Liver (tissue), 9 donors: ENCODE data around the gene FAIM2. TPM values are rescaled to one million over a fixed set of nuclear protein-coding genes. Genes with fewer than 3 reads are reported as not detected.

ENCODE experiments used
- DNase-seq: peaks from one replicate; pipeline ENCODE4 v3.0.0-alpha.2; 2017; ENCODE audit warnings: low spot score
- H3K27ac ChIP-seq, 2 donors: one replicate each; pipeline ENCODE4 v1.7.0; 2013; ENCODE audit warnings: inconsistent platforms in 2 of 2, low read length in 2 of 2, control low read depth in 1 of 2, low read depth in 1 of 2, mild to moderate bottlenecking in 1 of 2
- H3K27me3 ChIP-seq, 4 donors: one replicate each; pipeline versions ENCODE4 v1.6.1 to v1.7.0; 2013; ENCODE audit warnings: low read length in 3 of 4, inconsistent platforms in 1 of 4, mild to moderate bottlenecking in 1 of 4, moderate library complexity in 1 of 4; ENCODE audit not compliant: control insufficient read depth in 4 of 4, insufficient read depth in 4 of 4
- H3K36me3 ChIP-seq, 4 donors: one replicate each; pipeline versions ENCODE4 v1.6.1 to v1.7.0; 2013; ENCODE audit warnings: low read length in 3 of 4, mild to moderate bottlenecking in 3 of 4, low read depth in 1 of 4, moderate library complexity in 1 of 4; ENCODE audit not compliant: control insufficient read depth in 4 of 4, insufficient read depth in 3 of 4
- H3K4me1 ChIP-seq, 4 donors: one replicate each; pipeline versions ENCODE4 v1.6.1 to v1.7.0; 2013; ENCODE audit warnings: low read length in 3 of 4, mild to moderate bottlenecking in 3 of 4, moderate library complexity in 1 of 4; ENCODE audit not compliant: control insufficient read depth in 4 of 4, insufficient read depth in 4 of 4
- H3K4me3 ChIP-seq, 3 donors: one replicate each; pipeline versions ENCODE4 v1.6.1 to v1.7.0; 2013; ENCODE audit warnings: low read length in 3 of 3, control low read depth in 1 of 3, low read depth in 1 of 3, mild to moderate bottlenecking in 1 of 3
- H3K9ac ChIP-seq, 2 donors: one replicate each; pipeline ENCODE4 v1.7.0; 2013; ENCODE audit warnings: low read length in 2 of 2, mild to moderate bottlenecking in 2 of 2, moderate library complexity in 2 of 2, control low read depth in 1 of 2, low read depth in 1 of 2
- H3K9me3 ChIP-seq, 4 donors: one replicate each; pipeline versions ENCODE4 v1.6.1 to v1.7.0; 2013; ENCODE audit warnings: low read length in 3 of 4; ENCODE audit not compliant: control insufficient read depth in 4 of 4
- EGR1 ChIP-seq, 2 donors: IDR thresholded peaks; 2 replicates each; pipeline ENCODE4 v1.6.1; 2016 to 2018; ENCODE audit warnings: antibody characterized with exemption in 2 of 2, low read depth in 2 of 2
- FOXA1 ChIP-seq: IDR thresholded peaks from 2 replicates; pipeline ENCODE4 v1.6.1; 2016; ENCODE audit warnings: antibody characterized with exemption
- FOXA2 ChIP-seq: IDR thresholded peaks from 2 replicates; pipeline ENCODE4 v1.6.1; 2016; ENCODE audit warnings: antibody characterized with exemption
- GABPA ChIP-seq, 2 donors: IDR thresholded peaks in 1 of 2; conservative IDR thresholded peaks in 1 of 2; 2 replicates each; pipeline ENCODE4 v1.6.1; 2016; ENCODE audit warnings: antibody characterized with exemption in 2 of 2, mild to moderate bottlenecking in 1 of 2, moderate library complexity in 1 of 2
- HNF4A ChIP-seq, 2 donors: conservative IDR thresholded peaks; 2 replicates each; pipeline ENCODE4 v1.6.1; 2016; ENCODE audit warnings: antibody characterized with exemption in 2 of 2, mild to moderate bottlenecking in 2 of 2
- JUND ChIP-seq, 2 donors: IDR thresholded peaks; 2 replicates each; pipeline ENCODE4 v1.6.1; 2016; ENCODE audit warnings: antibody characterized with exemption in 2 of 2
- NR2F2 ChIP-seq: IDR thresholded peaks from 2 replicates; pipeline ENCODE4 v1.6.1; 2016; ENCODE audit warnings: antibody characterized with exemption
- RAD21 ChIP-seq, 2 donors: IDR thresholded peaks; 2 replicates each; pipeline ENCODE4 v1.6.1; 2016; ENCODE audit warnings: antibody characterized with exemption in 2 of 2, mild to moderate bottlenecking in 2 of 2
- RXRA ChIP-seq, 2 donors: IDR thresholded peaks; 2 replicates each; pipeline ENCODE4 v1.6.1; 2017 to 2018; ENCODE audit warnings: antibody characterized with exemption in 2 of 2, mild to moderate bottlenecking in 1 of 2
- SP1 ChIP-seq: IDR thresholded peaks from 2 replicates; pipeline ENCODE4 v1.6.1; 2018; ENCODE audit warnings: antibody characterized with exemption, mild to moderate bottlenecking
- TAF1 ChIP-seq: conservative IDR thresholded peaks from 2 replicates; pipeline ENCODE4 v1.6.1; 2016; ENCODE audit warnings: antibody characterized with exemption, mild to moderate bottlenecking
- YY1 ChIP-seq: IDR thresholded peaks from 2 replicates; pipeline ENCODE4 v1.6.1; 2016; ENCODE audit warnings: antibody characterized with exemption, mild to moderate bottlenecking
- WGBS: extraction: QIAGEN DNeasy Blood & Tissue Kit; methylation state at CpG from one replicate; pipeline ENCODE4 v1.1.7; 2013; 5-methylcytosine and 5-hydroxymethylcytosine counted together
- polyA plus RNA-seq, 2 donors: library from polyadenylated mRNA; stranded (reverse) in 1 of 2; unstranded in 1 of 2; fragments of 200-250 nt in 1 of 2; fragments of >200 nt in 1 of 2; fragmentation: Nextera tagmentation in 1 of 2; extraction: Ambion mirVana in 1 of 2; gene quantifications; one replicate each; pipeline versions ENCODE4 v1.2.1 to v1.2.3, GENCODE V29; 2013 to 2015
- total RNA-seq, 2 donors: library from RNA; depleted of rRNA; stranded (reverse); fragments of >200 nt; gene quantifications; one replicate each; pipeline ENCODE4 v1.2.3, GENCODE V29; 2014
- TF ChIP-seq, protein P1 (sequence below): IDR thresholded peaks from 2 replicates; pipeline ENCODE4 v1.6.1; 2016; ENCODE audit warnings: antibody characterized with exemption
- TF ChIP-seq, protein P2 (sequence below): fragments of 150-350 bp; IDR thresholded peaks from 2 replicates; pipeline ENCODE4 v1.5.1; 2017; ENCODE audit warnings: improper control_type of control experiment, low read depth, low read length; ENCODE audit not compliant: missing input control
- TF ChIP-seq, protein P3 (sequence below): IDR thresholded peaks from 2 replicates; pipeline ENCODE4 v1.6.1; 2016; ENCODE audit warnings: antibody characterized with exemption
- TF ChIP-seq, protein P4 (sequence below): IDR thresholded peaks from 2 replicates; pipeline ENCODE4 v1.6.1; 2016; ENCODE audit warnings: antibody characterized with exemption
- TF ChIP-seq, protein P5 (sequence below): IDR thresholded peaks from 2 replicates; pipeline ENCODE4 v1.6.1; 2016; ENCODE audit warnings: antibody characterized with exemption, mild to moderate bottlenecking
- donor health status: healthy.
- donor health status: healthy.
- donor health status: healthy.
- donor health status: healthy.
- donor health status: healthy.

FAIM2 gene
- total and polyA plus RNA-seq, 4 donors = 0.06 to 0.23 TPM; not detected in 2

DNA sequence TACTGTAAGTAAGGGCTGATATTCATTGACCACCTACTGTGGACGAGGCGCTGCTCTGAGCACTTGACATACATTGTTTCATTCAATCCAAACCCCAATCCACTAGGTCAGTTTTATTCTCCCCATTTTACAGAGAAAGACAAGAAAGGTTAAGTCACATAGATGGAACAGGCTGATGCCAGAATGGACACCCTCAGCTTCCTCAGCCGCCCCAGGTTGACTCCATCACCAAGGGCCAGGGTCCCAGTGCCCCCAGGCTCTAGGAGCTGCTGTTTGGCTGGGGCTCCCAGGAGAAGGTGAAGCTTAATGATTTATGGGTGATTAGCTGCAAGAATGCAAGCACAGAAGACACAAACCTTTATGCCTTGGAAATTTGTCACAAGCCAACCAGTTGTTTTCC lies 46.2 kb upstream of the FAIM2 start:
- no peak overlapping the region for H3K9ac ChIP-seq
- 92% methylated on average over 3 of the region's 3 CpGs for WGBS
- H3K4me3 ChIP-seq = no peak overlapping the region
- no peaks in the 10 kb centered on the region for H3K36me3 ChIP-seq
- DNase-seq = no peak
- H3K4me1 ChIP-seq = peaks cover 0 to 9% (median 4%) of the 10 kb centered on the region in 4 donors
- TF ChIP-seq RXRA (IDR thresholded peaks at IDR 0.05) (no peak), HNF4A (conservative IDR thresholded peaks at IDR 0.05) (no peak), RAD21 (IDR thresholded peaks at IDR 0.05) (no peak), JUND (IDR thresholded peaks at IDR 0.05) (no peak)
- TF ChIP-seq, protein P1, sequence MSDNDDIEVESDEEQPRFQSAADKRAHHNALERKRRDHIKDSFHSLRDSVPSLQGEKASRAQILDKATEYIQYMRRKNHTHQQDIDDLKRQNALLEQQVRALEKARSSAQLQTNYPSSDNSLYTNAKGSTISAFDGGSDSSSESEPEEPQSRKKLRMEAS = no peak
- peaks cover 0 to under 1% (median 0%) of the 10 kb centered on the region in 4 donors for H3K27me3 ChIP-seq
- no peak overlapping the region for H3K27ac ChIP-seq
- no peaks in the 10 kb centered on the region for H3K9me3 ChIP-seq

DNA sequence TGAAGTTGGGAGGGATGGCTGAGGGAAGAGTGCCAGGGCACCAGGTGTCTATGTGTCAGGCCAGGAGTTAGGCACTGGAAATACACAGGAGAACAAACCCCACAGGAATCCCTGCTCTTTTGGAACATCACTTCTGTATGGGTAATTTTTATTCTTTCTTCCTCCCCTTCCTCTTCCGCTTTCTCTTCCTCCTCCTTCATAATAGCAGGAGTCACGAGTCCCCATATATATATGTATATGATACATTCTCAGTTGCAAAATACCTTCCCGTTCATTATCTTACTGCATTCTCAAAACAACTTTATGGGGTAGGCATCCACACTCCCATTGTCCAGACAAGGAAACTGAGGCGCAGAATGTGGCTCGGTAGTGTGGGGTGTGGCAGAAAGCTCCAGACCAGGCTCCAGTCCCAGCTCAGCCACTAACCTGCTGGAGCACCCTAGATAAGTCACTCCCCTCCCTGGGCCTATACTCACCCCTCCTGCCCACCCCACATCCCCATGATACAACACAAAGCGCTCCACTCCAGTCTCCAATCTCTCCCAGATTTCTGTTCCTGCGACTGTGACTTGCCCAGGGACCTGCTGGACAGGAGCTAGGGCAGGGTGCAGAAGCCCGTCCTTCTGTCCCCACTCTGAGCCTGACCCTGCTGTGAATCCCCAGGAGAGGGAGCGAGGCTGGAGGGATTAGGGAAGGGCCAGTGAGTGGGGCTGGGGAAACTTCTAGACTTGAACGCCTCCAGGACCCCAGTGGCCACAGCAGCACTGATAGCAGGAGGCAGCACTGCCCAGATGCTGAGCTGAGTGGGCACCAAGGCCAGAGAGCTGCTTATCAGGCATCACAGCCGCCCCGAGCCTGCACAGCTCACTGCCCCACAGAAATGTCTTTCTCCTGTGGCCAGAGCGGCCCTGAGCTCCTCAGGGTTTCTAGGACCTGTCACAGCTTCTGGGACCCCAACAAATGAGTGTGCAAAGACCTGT lies 45.5 kb upstream of the FAIM2 start:
- H3K4me1 ChIP-seq = peaks cover 0 to 9% (median 4%) of the 10 kb centered on the region in 4 donors
- 88% methylated on average over 13 of the region's 13 CpGs for WGBS
- no peak for DNase-seq
- H3K27me3 ChIP-seq = no peaks in the 10 kb centered on the region
- no peak overlapping the region for H3K9ac ChIP-seq
- no peaks in the 10 kb centered on the region for H3K9me3 ChIP-seq
- no peak for TF ChIP-seq JUND (IDR thresholded peaks at IDR 0.05)
- H3K36me3 ChIP-seq = no peaks in the 10 kb centered on the region
- H3K4me3 ChIP-seq = no peak overlapping the region
- H3K27ac ChIP-seq = no peak overlapping the region

DNA sequence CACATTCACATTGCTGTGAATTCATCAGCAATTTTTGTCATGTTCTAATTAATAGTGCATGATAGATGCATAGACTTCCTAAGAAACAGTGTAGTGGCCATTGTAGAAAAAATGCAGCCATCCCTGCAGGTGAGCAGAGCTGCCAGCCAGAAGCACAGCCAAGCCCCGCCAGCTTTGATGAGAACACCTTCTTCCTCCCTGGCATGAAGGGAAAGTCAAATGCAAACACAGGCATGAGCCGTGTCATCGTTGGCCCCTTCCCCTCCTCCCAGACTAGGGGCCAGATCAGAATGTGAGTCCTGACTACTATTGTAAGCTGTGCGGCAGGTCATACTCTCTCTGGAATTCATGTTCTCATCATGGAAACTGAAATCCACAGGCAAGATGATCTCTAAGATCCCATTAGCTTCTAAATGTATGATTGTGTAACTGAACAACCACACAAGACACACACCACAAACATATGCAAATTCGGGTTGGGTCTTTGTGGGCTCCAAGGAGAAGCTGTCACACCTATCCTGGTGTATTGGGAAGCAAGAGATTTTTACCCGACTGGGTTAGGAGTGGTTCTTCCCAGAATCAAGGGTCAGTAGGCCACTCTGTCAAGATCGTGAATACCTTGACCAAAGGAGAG lies 44.0 kb upstream of the FAIM2 start:
- H3K9ac ChIP-seq = no peak overlapping the region
- no peaks in the 10 kb centered on the region for H3K9me3 ChIP-seq
- H3K4me3 ChIP-seq = no peak overlapping the region
- H3K27ac ChIP-seq = no peak overlapping the region
- peaks cover 0 to 8% (median 4%) of the 10 kb centered on the region in 4 donors for H3K4me1 ChIP-seq
- WGBS = 85% methylated on average over 7 of the region's 7 CpGs
- TF ChIP-seq YY1 = no peak
- no peak for TF ChIP-seq JUND (IDR thresholded peaks at IDR 0.05)
- TF ChIP-seq GABPA (IDR thresholded peaks at IDR 0.05 in 1 of 2, conservative IDR thresholded peaks at IDR 0.05 in 1 of 2) = no peak
- TF ChIP-seq, protein P2, sequence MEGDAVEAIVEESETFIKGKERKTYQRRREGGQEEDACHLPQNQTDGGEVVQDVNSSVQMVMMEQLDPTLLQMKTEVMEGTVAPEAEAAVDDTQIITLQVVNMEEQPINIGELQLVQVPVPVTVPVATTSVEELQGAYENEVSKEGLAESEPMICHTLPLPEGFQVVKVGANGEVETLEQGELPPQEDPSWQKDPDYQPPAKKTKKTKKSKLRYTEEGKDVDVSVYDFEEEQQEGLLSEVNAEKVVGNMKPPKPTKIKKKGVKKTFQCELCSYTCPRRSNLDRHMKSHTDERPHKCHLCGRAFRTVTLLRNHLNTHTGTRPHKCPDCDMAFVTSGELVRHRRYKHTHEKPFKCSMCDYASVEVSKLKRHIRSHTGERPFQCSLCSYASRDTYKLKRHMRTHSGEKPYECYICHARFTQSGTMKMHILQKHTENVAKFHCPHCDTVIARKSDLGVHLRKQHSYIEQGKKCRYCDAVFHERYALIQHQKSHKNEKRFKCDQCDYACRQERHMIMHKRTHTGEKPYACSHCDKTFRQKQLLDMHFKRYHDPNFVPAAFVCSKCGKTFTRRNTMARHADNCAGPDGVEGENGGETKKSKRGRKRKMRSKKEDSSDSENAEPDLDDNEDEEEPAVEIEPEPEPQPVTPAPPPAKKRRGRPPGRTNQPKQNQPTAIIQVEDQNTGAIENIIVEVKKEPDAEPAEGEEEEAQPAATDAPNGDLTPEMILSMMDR = no peak
- TF ChIP-seq, protein P3, sequence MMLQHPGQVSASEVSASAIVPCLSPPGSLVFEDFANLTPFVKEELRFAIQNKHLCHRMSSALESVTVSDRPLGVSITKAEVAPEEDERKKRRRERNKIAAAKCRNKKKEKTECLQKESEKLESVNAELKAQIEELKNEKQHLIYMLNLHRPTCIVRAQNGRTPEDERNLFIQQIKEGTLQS = no peak
- no peak for TF ChIP-seq EGR1 (IDR thresholded peaks at IDR 0.05; ENCODE audit: low read depth in 2 of 2)
- no peak for TF ChIP-seq RAD21 (IDR thresholded peaks at IDR 0.05)
- no peak for TF ChIP-seq FOXA2
- TF ChIP-seq, protein P4, sequence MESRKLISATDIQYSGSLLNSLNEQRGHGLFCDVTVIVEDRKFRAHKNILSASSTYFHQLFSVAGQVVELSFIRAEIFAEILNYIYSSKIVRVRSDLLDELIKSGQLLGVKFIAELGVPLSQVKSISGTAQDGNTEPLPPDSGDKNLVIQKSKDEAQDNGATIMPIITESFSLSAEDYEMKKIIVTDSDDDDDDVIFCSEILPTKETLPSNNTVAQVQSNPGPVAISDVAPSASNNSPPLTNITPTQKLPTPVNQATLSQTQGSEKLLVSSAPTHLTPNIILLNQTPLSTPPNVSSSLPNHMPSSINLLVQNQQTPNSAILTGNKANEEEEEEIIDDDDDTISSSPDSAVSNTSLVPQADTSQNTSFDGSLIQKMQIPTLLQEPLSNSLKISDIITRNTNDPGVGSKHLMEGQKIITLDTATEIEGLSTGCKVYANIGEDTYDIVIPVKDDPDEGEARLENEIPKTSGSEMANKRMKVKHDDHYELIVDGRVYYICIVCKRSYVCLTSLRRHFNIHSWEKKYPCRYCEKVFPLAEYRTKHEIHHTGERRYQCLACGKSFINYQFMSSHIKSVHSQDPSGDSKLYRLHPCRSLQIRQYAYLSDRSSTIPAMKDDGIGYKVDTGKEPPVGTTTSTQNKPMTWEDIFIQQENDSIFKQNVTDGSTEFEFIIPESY = no peak
- TF ChIP-seq HNF4A (conservative IDR thresholded peaks at IDR 0.05) = no peak
- TF ChIP-seq TAF1 = no peak
- TF ChIP-seq, protein P5, sequence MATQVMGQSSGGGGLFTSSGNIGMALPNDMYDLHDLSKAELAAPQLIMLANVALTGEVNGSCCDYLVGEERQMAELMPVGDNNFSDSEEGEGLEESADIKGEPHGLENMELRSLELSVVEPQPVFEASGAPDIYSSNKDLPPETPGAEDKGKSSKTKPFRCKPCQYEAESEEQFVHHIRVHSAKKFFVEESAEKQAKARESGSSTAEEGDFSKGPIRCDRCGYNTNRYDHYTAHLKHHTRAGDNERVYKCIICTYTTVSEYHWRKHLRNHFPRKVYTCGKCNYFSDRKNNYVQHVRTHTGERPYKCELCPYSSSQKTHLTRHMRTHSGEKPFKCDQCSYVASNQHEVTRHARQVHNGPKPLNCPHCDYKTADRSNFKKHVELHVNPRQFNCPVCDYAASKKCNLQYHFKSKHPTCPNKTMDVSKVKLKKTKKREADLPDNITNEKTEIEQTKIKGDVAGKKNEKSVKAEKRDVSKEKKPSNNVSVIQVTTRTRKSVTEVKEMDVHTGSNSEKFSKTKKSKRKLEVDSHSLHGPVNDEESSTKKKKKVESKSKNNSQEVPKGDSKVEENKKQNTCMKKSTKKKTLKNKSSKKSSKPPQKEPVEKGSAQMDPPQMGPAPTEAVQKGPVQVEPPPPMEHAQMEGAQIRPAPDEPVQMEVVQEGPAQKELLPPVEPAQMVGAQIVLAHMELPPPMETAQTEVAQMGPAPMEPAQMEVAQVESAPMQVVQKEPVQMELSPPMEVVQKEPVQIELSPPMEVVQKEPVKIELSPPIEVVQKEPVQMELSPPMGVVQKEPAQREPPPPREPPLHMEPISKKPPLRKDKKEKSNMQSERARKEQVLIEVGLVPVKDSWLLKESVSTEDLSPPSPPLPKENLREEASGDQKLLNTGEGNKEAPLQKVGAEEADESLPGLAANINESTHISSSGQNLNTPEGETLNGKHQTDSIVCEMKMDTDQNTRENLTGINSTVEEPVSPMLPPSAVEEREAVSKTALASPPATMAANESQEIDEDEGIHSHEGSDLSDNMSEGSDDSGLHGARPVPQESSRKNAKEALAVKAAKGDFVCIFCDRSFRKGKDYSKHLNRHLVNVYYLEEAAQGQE = no peak
- TF ChIP-seq RXRA (IDR thresholded peaks at IDR 0.05) = no peak
- TF ChIP-seq NR2F2 = no peak
- TF ChIP-seq, protein P1 = no peak
- TF ChIP-seq FOXA1 = no peak
- TF ChIP-seq SP1 = no peak
- no peaks in the 10 kb centered on the region for H3K36me3 ChIP-seq
- DNase-seq = no peak
- H3K27me3 ChIP-seq = no peaks in the 10 kb centered on the region
